Parathyroid adenoma (tissue), 2 donors: ENCODE results near the gene CACNA1C.
A peak's percentile ranks its signal among the peaks of the same experiment; 100 is the strongest.

Source experiments
- H2AFZ ChIP-seq: fragments of 300-600 bp; sonication (generic); one replicate; pipeline ENCODE4 v1.7.0; 2017; ENCODE audit warnings: antibody characterized with exemption, mild to moderate bottlenecking
- H3K27ac ChIP-seq: fragments of 300-600 bp; sonication (generic); one replicate; pipeline ENCODE4 v1.7.0; 2017
- H3K27me3 ChIP-seq: fragments of 300-600 bp; sonication (generic); one replicate; pipeline ENCODE4 v1.7.0; 2017; ENCODE audit warnings: low read length; ENCODE audit not compliant: control insufficient read depth, insufficient read depth
- H3K36me3 ChIP-seq: fragments of 300-600 bp; sonication (generic); one replicate; pipeline ENCODE4 v1.7.0; 2017; ENCODE audit warnings: low read length; ENCODE audit not compliant: control insufficient read depth, insufficient read depth
- H3K4me1 ChIP-seq: fragments of 300-600 bp; sonication (generic); one replicate; pipeline ENCODE4 v1.7.0; 2017; ENCODE audit warnings: control low read depth
- H3K4me2 ChIP-seq: fragments of 300-600 bp; sonication (generic); one replicate; pipeline ENCODE4 v1.7.0; 2017; ENCODE audit warnings: low read length
- H3K4me3 ChIP-seq: fragments of 300-600 bp; sonication (generic); one replicate; pipeline ENCODE4 v1.7.0; 2017; ENCODE audit warnings: low read depth, low read length
- H3K79me2 ChIP-seq: fragments of 300-600 bp; sonication (generic); one replicate; pipeline ENCODE4 v1.7.0; 2017; ENCODE audit warnings: control low read depth
- H3K9ac ChIP-seq: fragments of 300-600 bp; sonication (generic); one replicate; pipeline ENCODE4 v1.7.0; 2017; ENCODE audit warnings: mild to moderate bottlenecking
- H3K9me3 ChIP-seq: fragments of 300-600 bp; sonication (generic); one replicate; pipeline ENCODE4 v1.7.0; 2017; ENCODE audit warnings: low read length; ENCODE audit not compliant: control insufficient read depth
- CTCF ChIP-seq: fragments of 300-600 bp; sonication (generic); IDR thresholded peaks from one replicate; pipeline ENCODE4 v1.7.0; 2017; ENCODE audit warnings: antibody characterized with exemption, mild to moderate bottlenecking
- donor health status: primary hyperparathyroidism.

CACNA1C gene

GRCh38 chr12:2211119-2211518 lies 158.3 kb downstream of the CACNA1C start:
- Histone ChIP-seq H3K9me3 (no peaks in the 10 kb centered on the region), H3K4me2 (no peak overlapping the region), H3K27me3 (no peaks in the 10 kb centered on the region), H3K79me2 (no peaks in the 10 kb centered on the region), H3K4me3 (no peak overlapping the region), H3K9ac (no peak overlapping the region), H2AFZ (no peak overlapping the region), H3K36me3 (no peaks in the 10 kb centered on the region), H3K4me1 (no peaks in the 10 kb centered on the region), H3K27ac (no peak overlapping the region)
- no peak for TF ChIP-seq CTCF

GRCh38 chr12:2212537-2212936 lies 159.8 kb downstream of the CACNA1C start:
- H2AFZ ChIP-seq = no peak overlapping the region
- H3K4me1 ChIP-seq = no peaks in the 10 kb centered on the region
- H3K9me3 ChIP-seq = no peaks in the 10 kb centered on the region
- no peak overlapping the region for H3K9ac ChIP-seq
- no peak overlapping the region for H3K4me2 ChIP-seq
- H3K79me2 ChIP-seq = no peaks in the 10 kb centered on the region
- H3K27me3 ChIP-seq = no peaks in the 10 kb centered on the region
- no peak for TF ChIP-seq CTCF
- no peak overlapping the region for H3K27ac ChIP-seq
- H3K4me3 ChIP-seq = no peak overlapping the region
- H3K36me3 ChIP-seq = no peaks in the 10 kb centered on the region

GRCh38 chr12:2212971-2213869 lies 160.4 kb downstream of the CACNA1C start:
- Histone ChIP-seq H3K36me3 (no peaks in the 10 kb centered on the region), H3K4me1 (no peaks in the 10 kb centered on the region), H3K79me2 (no peaks in the 10 kb centered on the region), H3K27me3 (no peaks in the 10 kb centered on the region), H3K9ac (no peak overlapping the region), H3K4me2 (no peak overlapping the region), H3K4me3 (no peak overlapping the region), H3K27ac (no peak overlapping the region), H2AFZ (peak overlapping the region; percentile 25), H3K9me3 (no peaks in the 10 kb centered on the region)
- TF ChIP-seq CTCF = no peak

GRCh38 chr12:2214411-2214810 lies 161.6 kb downstream of the CACNA1C start:
- Histone ChIP-seq H3K27ac (no peak overlapping the region), H3K79me2 (no peaks in the 10 kb centered on the region), H3K9ac (no peak overlapping the region), H3K27me3 (no peaks in the 10 kb centered on the region), H3K9me3 (no peaks in the 10 kb centered on the region), H3K4me1 (no peaks in the 10 kb centered on the region), H2AFZ (no peak overlapping the region), H3K36me3 (no peaks in the 10 kb centered on the region), H3K4me2 (no peak overlapping the region), H3K4me3 (no peak overlapping the region)
- no peak for TF ChIP-seq CTCF
